MM.1S (cell line): ENCODE measurements around the gene TPT1.

Source experiments
- DNase-seq: peaks from one replicate; pipeline ENCODE4 v3.0.0-alpha.2; 2015
- H2AFZ ChIP-seq: fragments of 300-600 bp; sonication (generic); 2 replicates; pipeline ENCODE4 v1.6.0; 2016; ENCODE audit warnings: antibody characterized with exemption, low read length
- H3F3A ChIP-seq: fragments of 300-600 bp; sonication (generic); 2 replicates; pipeline ENCODE4 v1.6.1; 2016; ENCODE audit warnings: mild to moderate bottlenecking, antibody characterized with exemption, low read length, moderate library complexity, mixed read lengths; ENCODE audit not compliant: insufficient read depth
- H3K27ac ChIP-seq: fragments of 300-600 bp; sonication (generic); 2 replicates; pipeline ENCODE4 v1.5.1; 2016; ENCODE audit warnings: mild to moderate bottlenecking, low read length
- H3K27me3 ChIP-seq: fragments of 300-600 bp; sonication (generic); replicated peaks from 2 replicates; pipeline ENCODE4 v1.6.0; 2016; ENCODE audit warnings: low read length; ENCODE audit not compliant: insufficient read depth
- H3K36me3 ChIP-seq: fragments of 300-600 bp; sonication (generic); replicated peaks from 2 replicates; pipeline ENCODE4 v1.6.1; 2016; ENCODE audit warnings: mild to moderate bottlenecking, low read length, mixed read lengths; ENCODE audit not compliant: insufficient read depth
- H3K4me1 ChIP-seq: fragments of 300-600 bp; sonication (generic); 2 replicates; pipeline ENCODE4 v1.6.1; 2016; ENCODE audit warnings: low read length, mixed read lengths
- H3K4me2 ChIP-seq: fragments of 300-600 bp; sonication (generic); 2 replicates; pipeline ENCODE4 v1.6.0; 2016; ENCODE audit warnings: low read depth, low read length
- H3K4me3 ChIP-seq: fragments of 300-600 bp; sonication (generic); 2 replicates; pipeline ENCODE4 v1.5.1; 2016; ENCODE audit warnings: low read length, mixed read lengths
- H3K79me2 ChIP-seq: fragments of 300-600 bp; sonication (generic); 2 replicates; pipeline ENCODE4 v1.6.1; 2016; ENCODE audit warnings: mixed run types, low read length, mixed read lengths
- H3K9ac ChIP-seq: fragments of 300-600 bp; sonication (generic); 2 replicates; pipeline ENCODE4 v1.6.1; 2016; ENCODE audit warnings: low read length, mixed read lengths
- H3K9me2 ChIP-seq: fragments of 300-600 bp; sonication (generic); replicated peaks from 2 replicates; pipeline ENCODE4 v1.6.1; 2016; ENCODE audit warnings: mild to moderate bottlenecking, low read length, mixed read lengths; ENCODE audit not compliant: insufficient read depth
- H3K9me3 ChIP-seq: fragments of 300-600 bp; sonication (generic); replicated peaks from 2 replicates; pipeline ENCODE4 v1.6.1; 2016; ENCODE audit warnings: mild to moderate bottlenecking, low read length, mixed read lengths; ENCODE audit not compliant: insufficient read depth
- H4K20me1 ChIP-seq: fragments of 300-600 bp; sonication (generic); 2 replicates; pipeline ENCODE4 v1.6.1; 2016; ENCODE audit warnings: mild to moderate bottlenecking, low read length, moderate library complexity, mixed read lengths; ENCODE audit not compliant: insufficient read depth
- EZH2 ChIP-seq: fragments of 300-600 bp; sonication (generic); optimal IDR thresholded peaks from 2 replicates; pipeline ENCODE3; 2017; ENCODE audit warnings: low read depth, mild to moderate bottlenecking, antibody characterized with exemption, low read length, mixed read lengths
- EZH2phosphoT487 ChIP-seq: fragments of 300-600 bp; sonication (generic); IDR thresholded peaks from 2 replicates; pipeline ENCODE4 v1.6.1; 2018; ENCODE audit warnings: antibody characterized with exemption, low read length
- TF ChIP-seq, protein P1 (sequence below): fragments of 300-600 bp; sonication (generic); IDR thresholded peaks from 2 replicates; pipeline ENCODE4 v1.5.1; 2016; ENCODE audit warnings: antibody characterized with exemption, low read length, mixed read lengths

Gene TPT1

DNA sequence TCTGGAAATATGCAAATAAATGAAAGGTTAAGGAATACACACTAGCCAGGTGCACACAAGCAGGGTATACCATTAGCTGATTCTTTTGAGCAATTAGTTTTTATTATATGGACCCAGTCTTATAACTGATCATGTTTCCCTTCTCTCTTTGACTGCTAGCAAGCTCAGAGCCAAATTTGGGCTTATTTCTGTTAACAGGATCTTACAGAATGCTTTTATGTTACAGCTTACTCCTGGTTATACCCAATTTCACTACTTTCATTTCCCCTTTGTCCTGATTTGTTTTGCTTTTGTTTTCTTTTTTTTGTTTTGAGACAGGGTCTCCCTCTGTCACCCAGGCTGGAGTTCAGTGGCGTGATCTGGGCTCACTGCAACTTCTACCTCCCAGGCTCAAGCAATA, 12.9 kb upstream of the TPT1 start:
- Histone ChIP-seq H3F3A (no peaks in the 10 kb centered on the region), H4K20me1 (no peaks in the 10 kb centered on the region), H3K4me3 (no peak overlapping the region), H3K9me3 (no peaks in the 10 kb centered on the region), H3K27me3 (no peaks in the 10 kb centered on the region), H3K27ac (no peak overlapping the region), H3K4me1 (no peaks in the 10 kb centered on the region), H3K9me2 (no peaks in the 10 kb centered on the region), H2AFZ (no peak overlapping the region), H3K79me2 (no peaks in the 10 kb centered on the region), H3K9ac (no peak overlapping the region), H3K4me2 (no peak overlapping the region), H3K36me3 (no peaks in the 10 kb centered on the region)
- DNase-seq = no peak
- no peak for TF ChIP-seq EZH2
- no peak for TF ChIP-seq EZH2phosphoT487
- TF ChIP-seq, protein P1, sequence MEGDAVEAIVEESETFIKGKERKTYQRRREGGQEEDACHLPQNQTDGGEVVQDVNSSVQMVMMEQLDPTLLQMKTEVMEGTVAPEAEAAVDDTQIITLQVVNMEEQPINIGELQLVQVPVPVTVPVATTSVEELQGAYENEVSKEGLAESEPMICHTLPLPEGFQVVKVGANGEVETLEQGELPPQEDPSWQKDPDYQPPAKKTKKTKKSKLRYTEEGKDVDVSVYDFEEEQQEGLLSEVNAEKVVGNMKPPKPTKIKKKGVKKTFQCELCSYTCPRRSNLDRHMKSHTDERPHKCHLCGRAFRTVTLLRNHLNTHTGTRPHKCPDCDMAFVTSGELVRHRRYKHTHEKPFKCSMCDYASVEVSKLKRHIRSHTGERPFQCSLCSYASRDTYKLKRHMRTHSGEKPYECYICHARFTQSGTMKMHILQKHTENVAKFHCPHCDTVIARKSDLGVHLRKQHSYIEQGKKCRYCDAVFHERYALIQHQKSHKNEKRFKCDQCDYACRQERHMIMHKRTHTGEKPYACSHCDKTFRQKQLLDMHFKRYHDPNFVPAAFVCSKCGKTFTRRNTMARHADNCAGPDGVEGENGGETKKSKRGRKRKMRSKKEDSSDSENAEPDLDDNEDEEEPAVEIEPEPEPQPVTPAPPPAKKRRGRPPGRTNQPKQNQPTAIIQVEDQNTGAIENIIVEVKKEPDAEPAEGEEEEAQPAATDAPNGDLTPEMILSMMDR = no peak

DNA sequence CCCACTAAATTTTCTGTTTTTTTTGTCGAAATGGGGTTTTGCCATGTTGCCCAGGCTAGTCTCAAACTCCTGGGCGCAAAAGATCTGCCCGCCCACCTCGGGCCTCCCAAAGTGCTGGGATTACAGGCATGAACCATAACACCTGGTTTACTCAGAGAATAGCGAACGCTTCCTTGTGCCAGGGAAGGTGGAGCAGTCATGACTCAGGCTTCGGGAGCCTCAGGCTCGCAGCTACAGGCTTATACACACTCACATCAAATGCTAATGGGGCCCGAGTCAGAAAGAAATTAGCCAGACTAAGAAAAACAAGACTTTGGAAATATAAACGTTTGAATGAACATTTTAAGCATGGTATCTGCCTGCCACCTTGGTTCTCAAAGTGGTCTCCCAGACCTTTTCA, 11.0 kb upstream of the TPT1 start:
- Histone ChIP-seq H3K36me3 (no peaks in the 10 kb centered on the region), H3F3A (no peaks in the 10 kb centered on the region), H3K79me2 (no peaks in the 10 kb centered on the region), H4K20me1 (no peaks in the 10 kb centered on the region), H3K9ac (no peak overlapping the region), H3K4me2 (no peak overlapping the region), H3K9me2 (no peaks in the 10 kb centered on the region), H3K27ac (no peak overlapping the region), H2AFZ (no peak overlapping the region), H3K4me1 (no peaks in the 10 kb centered on the region), H3K9me3 (no peaks in the 10 kb centered on the region), H3K4me3 (no peak overlapping the region), H3K27me3 (no peaks in the 10 kb centered on the region)
- no peak for TF ChIP-seq EZH2
- no peak for TF ChIP-seq EZH2phosphoT487
- TF ChIP-seq, protein P1 = no peak
- no peak for DNase-seq

DNA sequence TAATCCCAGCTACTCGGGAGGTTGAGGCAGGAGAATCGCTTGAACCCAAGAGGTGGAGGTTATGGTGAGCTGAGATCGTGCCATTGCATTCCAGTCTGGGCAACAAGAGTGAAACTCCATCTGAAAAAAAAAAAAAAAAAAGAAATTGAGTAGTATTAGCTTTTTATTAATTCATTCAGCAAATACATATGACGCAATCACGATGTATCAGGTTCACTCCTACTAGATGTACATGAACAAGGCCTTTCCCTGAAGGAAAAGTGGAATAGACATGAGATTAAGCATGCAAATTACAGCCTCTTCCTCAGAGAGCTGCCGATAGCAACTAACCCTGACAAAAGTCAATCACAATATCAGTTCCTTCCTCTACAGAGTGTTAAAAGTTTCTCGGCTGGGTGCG, 9.2 kb upstream of the TPT1 start:
- H3K9me3 ChIP-seq = no peaks in the 10 kb centered on the region
- no peak overlapping the region for H3K9ac ChIP-seq
- no peak for TF ChIP-seq EZH2
- TF ChIP-seq EZH2phosphoT487 = no peak
- TF ChIP-seq, protein P1 = no peak
- H3K36me3 ChIP-seq = no peaks in the 10 kb centered on the region
- H3K27ac ChIP-seq = no peak overlapping the region
- no peak overlapping the region for H2AFZ ChIP-seq
- H3F3A ChIP-seq = no peaks in the 10 kb centered on the region
- H3K79me2 ChIP-seq = no peaks in the 10 kb centered on the region
- DNase-seq = no peak
- H4K20me1 ChIP-seq = no peaks in the 10 kb centered on the region
- H3K4me2 ChIP-seq = no peak overlapping the region
- H3K4me3 ChIP-seq = no peak overlapping the region
- H3K27me3 ChIP-seq = no peaks in the 10 kb centered on the region
- H3K4me1 ChIP-seq = no peaks in the 10 kb centered on the region
- H3K9me2 ChIP-seq = no peaks in the 10 kb centered on the region
